Mammary microvascular endothelial cell (primary cell): ENCODE data around the gene FAM76A. TPM values are rescaled to one million over a fixed set of nuclear protein-coding genes. Genes with fewer than 3 reads are reported as not detected.

ENCODE experiments used
- total RNA-seq: library from RNA; depleted of rRNA; stranded (reverse); fragments of >200 nt; gene quantifications from 2 replicates; pipeline ENCODE4 v1.2.3, GENCODE V29; 2015

FAM76A gene
- total RNA-seq: 12.3 and 17.9 TPM in 2 replicates

GRCh38 chr1:27725374-27726172 lies at the start of gene FAM76A:
Gene FAM76A, plus strand, starts transcription at chr1:27725961. Its CDS starts 120 bp downstream, at chr1:27726081.

GRCh38 chr1:27772932-27773825 lies 47.4 kb downstream of the FAM76A start, which contains the start of gene STX12:
Gene STX12, plus strand, starts transcription at chr1:27773219. Its CDS starts 89 bp downstream, at chr1:27773308.

Other genes starting within 250 kb of the FAM76A start
- gene WASF2, start 235.8 kb upstream of the FAM76A start, total RNA-seq: 36.2 and 41.9 TPM in 2 replicates
- 4.7 and 5.6 TPM in 2 replicates for gene AHDC1, start 121.8 kb upstream of the FAM76A start, total RNA-seq
- gene FGR, start 90.8 kb upstream of the FAM76A start, total RNA-seq: 0.13 and 0.44 TPM in 2 replicates
- 567 and 574 TPM in 2 replicates for gene IFI6, start 53.8 kb upstream of the FAM76A start, total RNA-seq
- 82.1 and 96.4 TPM in 2 replicates for gene STX12, start 47.3 kb downstream of the FAM76A start, total RNA-seq
- gene PPP1R8, start 104.8 kb downstream of the FAM76A start, total RNA-seq: 40.2 and 48.5 TPM in 2 replicates
- 13.9 and 18.1 TPM in 2 replicates for gene THEMIS2, start 146.6 kb downstream of the FAM76A start, total RNA-seq
- 40.0 and 42.6 TPM in 2 replicates for gene RPA2, start 188.6 kb downstream of the FAM76A start, total RNA-seq
- gene SMPDL3B, start 209.0 kb downstream of the FAM76A start, total RNA-seq: 0.10 and 0.33 TPM in 2 replicates
- 12.5 and 13.3 TPM in 2 replicates for gene XKR8, start 234.0 kb downstream of the FAM76A start, total RNA-seq